Stimulated activated CD4-positive, alpha-beta T cell treated with anti-CD3 and anti-CD28 coated beads, Interleukin-15, amount 100 ng/mL, for 48 hours (primary cell): ENCODE measurements around the gene ALDH2.
"Not testable (repeated sequence)": the region's sequence is repeated elsewhere in the genome, so short reads cannot be mapped to it uniquely, and the experiment has no call there.

Source experiments
- DNase-seq, 2 donors: peaks; one replicate each; pipeline ENCODE4 v3.0.0-alpha.2; 2020; ENCODE audit warnings: low read depth in 2 of 2

Gene ALDH2

GRCh38 chr12:111759271-111759670 lies 7.5 kb upstream of the ALDH2 start:
- no peak for DNase-seq

DNA sequence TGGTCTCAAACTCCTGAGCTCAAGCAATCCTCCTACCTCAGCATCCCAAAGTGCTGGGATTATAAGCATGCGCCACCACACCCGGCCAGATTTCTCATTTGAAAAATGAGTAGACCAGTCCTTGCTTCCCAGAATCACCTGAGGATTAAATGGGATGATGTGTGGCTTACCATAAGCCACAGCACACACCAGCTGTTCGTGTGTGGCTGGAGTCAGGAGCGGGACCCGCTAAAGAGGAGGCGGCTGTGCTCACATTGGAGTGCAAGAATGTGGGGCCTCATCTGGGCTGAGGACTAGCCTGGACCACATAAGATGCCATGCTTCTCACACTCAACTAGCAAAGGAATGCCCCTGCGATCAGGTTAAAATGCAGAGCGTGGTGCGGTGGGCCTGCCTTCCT lies 6.7 kb upstream of the ALDH2 start:
- DNase-seq = no peak

DNA sequence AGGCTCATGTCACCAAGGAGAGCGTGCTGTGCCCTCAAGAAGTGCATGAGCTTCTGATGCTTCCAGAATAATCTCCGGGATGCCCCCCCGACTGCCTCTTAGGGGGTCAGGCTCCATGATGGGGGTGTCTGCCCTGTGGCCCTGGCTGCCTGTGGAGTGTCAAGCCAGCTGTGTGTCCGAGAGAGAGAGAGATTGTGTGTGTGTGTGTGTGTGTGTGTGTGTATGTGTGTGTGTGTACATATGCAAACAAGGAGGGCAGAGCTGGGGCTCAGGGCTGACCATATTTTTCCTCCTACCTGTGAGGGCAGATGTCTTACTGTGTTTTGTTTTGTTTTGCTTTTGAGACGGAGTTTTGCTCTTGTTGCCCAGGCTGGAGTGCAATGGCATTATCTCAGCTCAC lies 5.6 kb upstream of the ALDH2 start:
- no peak for DNase-seq

- DNase-seq = no peak
These were observed 5.0 kb upstream of the ALDH2 start for GRCh38 chr12:111761706-111762105.

DNA sequence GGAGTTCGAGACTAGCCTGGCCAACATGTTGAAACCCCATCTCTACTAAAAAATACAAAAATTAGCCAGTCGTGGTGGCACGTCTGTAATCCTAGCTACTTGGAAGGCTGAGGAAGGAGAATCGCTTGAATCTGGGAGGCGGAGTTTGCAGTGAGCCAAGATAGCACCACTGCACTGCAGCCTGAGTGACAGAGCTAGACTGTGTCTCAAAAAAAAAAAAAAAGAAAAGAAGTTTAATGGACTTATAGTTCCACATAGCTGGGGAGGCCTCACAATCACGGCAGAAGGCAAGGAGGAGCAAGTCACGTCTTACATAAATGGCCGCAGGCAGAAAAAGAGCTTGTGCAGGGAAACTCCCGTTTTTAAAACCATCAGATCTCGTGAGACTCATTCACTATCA lies 3.2 kb upstream of the ALDH2 start:
- DNase-seq = not testable (repeated sequence)

DNA sequence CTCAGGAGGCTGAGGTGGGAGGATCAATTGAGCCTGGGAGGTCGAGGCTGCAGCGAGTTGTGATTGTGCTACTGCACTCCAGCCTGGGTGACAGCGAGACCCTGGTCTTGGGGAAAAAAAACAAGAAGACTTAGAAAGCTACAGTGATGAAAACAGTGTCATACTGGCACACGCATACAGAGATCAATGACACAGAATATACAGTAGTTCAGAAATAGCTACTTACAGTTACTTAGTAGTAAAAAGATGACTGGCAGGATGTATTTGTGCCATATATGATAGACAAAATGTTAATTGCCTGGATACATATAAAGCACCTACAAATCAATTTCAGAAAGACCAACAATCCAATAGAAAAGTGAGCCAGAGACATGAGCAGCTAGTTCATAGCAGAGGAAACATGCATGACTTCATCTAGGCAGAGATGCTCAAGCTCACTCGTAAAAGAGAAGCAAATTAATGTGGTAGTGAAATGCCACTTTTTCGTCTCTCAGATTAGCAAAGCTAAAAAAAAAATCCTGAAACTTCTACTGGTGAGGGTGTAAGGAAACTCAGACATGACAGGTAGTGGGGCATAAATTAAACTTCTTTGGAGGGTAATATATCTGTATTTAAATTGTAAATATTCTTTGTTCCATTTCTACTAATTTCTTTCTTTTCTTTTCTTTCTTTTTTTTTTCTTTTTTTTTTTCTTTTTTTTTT lies 2.5 kb upstream of the ALDH2 start:
- DNase-seq = no peak

DNA sequence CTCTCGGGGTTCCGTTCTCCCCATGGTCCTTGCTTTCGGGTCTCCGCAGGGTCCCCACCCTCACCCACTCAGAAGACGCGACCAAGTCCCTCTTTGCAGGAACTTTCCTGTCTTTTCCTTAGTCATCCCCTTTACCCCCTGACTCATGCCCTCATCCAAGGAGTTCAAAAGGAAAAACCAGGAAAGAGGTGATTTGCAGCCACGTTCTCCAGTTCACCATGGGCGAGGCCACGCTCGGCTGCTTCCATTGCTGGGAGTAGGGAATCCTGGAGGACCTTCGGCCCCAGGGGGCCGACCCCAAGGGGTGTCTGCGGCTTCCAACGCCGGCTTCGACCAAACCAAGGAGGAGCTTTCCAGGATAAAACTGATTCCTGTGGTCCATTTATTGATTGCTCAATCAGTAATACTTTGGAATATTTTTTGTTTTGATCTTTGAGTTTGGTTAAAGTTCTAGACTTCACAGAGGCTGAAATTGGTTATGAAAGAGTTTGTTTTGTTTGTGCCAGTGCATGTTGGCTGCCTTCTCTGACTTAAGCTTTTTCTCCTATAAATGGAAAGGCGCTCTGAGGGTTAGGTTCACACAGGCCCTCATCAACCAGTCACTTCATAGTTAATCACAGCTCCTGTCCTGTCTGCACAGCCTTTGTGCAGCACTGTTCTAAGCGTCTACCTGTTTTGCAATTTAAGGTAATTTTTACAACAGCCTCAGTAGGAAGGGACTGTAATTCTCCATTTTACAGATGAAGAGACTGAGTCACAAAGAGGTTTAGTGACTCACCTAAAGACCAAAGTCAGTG lies 827 bp downstream of the ALDH2 start:
- DNase-seq = no peak

DNA sequence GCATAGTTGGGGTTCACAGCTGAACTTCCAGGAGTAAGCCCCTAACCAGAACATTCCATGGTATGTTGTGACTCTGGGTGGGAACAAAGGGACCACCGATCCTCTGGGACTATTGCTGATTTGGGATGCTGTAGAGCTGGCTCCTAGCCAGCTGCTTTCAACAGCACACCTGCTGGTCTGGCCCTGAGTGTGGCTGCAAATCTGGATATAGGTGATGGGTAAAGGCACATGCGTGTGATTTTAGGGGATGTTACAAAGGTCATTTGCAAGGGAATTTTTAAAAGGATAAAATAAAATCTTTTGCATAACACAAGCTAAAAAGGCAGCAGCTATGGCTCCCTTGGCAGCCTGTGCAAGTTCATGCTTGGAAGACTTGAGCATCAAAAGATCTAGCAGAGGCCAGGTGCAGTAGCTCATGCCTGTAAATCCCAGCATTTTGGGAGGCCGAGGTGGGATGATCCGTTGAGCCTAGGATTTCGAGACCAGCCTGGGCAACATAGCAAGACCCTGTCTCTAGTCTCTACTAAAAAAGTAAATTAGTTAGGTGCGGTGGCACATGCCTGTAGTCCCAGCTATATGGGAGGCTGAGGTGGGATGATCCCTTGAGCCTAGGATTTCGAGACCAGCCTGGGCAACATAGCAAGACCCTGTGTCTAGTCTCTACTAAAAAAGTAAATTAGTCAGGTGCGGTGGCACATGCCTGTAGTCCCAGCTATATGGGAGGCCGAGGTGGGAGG lies 1.6 kb downstream of the ALDH2 start:
- no peak for DNase-seq

- DNase-seq = no peak
These were observed 2.9 kb downstream of the ALDH2 start for GRCh38 chr12:111769599-111769998.

DNA sequence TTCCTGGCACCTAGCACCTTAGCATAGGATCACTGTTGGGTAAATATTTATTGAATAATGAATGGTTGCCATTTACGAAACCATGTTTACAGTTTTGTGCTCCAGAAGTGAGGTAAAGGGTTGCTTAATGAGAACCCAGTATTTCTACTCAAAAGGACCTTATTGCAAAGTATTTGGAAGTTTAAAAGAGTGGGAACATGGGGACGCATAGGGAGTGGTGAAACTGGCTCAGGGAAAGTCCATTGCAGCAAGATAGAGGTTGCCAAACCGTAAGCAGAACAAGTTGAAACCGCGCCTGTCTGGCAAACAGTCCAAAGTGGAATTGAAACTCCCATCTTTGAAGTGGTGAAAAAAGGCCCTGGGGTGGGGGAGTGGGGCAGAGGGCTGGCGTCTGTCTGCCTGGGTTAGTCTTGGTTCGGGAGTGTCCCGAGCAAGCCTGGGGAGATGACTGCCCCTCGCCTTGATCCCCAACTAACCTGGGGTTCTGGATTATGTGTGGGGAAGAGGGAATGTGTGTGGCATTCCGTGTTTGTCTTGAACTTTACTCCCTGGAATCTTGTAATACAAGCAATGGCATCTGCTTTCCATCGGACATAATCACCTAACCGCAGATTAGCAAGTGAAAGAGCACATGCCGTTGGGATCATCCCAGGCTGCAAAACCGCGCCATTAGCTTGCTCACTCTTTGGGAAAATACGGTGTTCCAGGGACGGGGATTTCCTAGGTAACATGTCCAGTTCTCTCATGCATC lies 7.2 kb downstream of the ALDH2 start:
- DNase-seq = no peak

DNA sequence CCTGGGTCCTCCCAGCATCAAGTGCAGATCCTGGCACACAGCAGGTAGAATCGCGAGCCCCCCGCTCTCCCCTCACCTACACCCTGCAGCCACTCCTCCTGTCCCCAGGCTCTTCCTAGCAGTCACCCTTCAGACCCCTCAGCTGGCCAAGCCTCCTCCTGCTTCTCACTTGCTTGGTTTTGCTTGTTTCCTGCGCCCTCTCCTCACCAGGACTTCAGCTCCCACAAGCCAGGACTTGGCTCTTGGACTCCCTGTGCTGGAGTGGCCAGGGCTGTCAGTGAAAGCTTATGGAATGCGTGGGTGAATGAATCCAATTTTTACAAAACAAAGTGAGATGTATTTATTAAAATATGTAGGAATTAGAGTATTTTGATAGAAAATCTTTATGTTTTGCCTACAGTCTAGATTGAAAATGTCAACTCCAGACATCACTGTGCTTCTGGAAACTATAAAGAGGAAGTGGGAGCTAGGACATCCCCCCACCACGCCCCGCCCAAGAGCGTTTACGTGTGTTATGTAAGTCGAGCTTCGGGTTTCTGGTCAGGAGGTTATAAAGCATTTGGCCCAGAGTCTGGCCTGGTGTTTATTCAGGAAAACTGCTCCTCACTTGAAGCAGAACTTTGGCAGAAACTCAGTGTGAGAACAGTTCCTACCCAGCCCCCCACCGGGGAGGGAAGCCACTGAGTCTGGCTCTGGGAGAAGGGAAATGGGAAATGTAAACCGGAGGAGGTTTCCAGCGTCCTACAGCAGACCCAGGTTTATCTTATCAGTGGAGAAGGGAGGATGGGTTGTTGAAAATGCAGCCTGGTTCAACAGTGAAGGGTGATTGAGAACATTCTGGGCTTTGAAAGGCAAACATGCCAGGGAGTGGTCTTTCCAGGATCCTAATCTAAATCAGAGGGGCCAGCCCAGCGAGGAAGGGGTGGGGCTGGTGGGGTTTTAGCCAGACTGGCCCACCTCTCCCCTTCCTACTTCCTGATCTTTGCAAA lies 8.8 kb downstream of the ALDH2 start:
- DNase-seq = no peak

DNA sequence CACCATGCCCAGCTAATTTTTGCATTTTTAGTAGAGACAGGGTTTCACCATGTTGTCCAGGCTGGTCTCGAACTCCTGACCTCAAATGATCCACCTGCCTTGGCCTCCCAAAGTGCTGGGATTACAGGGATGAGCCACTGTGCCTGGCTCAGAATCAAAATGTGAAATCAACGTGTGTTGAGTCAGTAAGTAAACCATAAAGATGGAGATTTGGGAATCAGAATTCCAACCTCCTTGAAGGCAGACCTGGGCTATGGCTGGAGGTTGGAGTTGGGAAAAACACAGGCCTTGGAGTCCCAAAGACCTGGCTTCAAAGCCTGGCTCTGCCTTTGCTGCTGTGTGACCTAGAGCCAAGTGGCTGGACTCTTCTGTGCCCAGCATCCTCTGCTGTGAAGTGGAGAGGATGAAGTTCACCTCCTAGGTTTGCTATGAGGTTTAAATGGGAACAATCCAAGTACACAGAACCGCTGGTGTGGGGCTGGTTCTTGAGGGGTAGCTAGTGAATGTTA lies 10.2 kb downstream of the ALDH2 start:
- DNase-seq = no peak

DNA sequence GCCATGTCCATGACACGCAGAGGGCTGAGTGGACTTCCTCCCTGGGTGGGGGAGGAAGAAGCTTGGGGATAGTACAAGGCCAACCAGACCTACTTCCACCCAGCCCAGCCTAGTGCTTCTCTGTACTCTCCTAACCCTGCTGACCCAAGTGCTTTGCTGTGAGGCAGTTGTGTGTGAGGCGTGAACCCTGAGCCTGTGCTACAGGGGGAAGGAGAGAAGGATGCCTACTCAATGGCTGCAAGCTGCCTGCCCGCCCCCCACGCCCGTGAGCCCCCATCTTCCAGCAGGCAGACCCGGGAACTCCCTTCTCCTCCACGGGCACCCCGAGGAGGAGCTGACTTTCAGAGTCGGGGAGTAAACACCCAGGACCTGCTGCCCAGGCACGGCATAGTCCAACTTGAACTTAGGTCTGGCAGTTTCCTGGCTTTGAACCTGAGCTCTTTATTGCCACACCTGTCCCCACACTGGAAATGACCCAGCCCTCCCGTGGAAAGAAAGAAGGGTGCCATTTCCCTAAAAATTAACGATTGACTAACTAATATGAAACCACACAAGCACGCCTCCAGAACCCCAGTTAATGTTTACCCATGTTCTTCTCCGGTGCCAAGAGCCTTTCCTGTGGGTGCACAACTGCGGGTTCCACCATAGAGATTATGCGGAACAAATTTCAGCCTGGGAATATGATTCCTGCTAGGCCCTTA lies 10.8 kb downstream of the ALDH2 start:
- DNase-seq = no peak

GRCh38 chr12:111780166-111780565 lies 13.4 kb downstream of the ALDH2 start:
- no peak for DNase-seq

GRCh38 chr12:111780615-111781014 lies 13.9 kb downstream of the ALDH2 start:
- no peak for DNase-seq

DNA sequence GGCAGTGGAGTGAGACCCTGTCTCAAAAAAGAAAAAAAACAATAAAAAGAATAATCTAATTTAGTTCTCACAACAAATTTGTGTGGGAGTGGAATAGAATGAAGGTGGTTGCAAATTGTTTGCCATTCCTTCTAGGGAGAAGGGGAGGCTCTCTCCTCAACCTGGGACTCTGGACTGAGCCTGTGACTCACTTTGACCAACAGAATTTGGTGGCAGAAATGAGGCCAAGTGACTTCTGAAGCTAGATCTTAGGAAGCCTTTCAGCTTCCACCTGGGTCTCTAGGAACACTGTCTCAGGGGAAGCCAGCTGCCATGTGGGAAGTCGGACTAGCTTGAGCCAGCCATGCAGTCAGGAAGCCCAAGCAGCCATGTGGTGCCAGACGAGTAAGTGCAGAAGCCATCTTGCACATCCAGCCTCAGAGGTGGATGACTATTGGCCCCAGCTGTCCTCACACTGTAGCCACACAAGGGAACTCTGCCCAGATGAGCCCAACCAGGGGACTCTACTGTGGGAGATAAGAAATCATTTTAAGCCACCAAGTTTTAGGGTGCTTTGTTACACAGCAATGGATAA lies 14.4 kb downstream of the ALDH2 start:
- DNase-seq = no peak

DNA sequence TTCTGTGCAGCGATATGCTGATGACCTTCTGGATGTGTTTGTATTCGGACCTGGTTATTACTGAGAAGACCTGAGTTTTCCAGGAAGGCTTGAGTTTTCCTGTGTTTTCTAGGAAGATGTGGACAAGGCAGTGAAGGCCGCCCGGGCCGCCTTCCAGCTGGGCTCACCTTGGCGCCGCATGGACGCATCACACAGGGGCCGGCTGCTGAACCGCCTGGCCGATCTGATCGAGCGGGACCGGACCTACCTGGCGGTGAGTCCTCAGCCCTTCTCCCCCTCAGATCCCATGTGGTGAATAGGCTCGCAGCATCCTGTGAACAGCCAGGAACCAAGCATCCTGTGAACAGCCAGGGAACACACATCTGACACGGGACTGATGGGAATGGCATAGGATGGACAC lies 16.3 kb downstream of the ALDH2 start:
- DNase-seq = no peak

DNA sequence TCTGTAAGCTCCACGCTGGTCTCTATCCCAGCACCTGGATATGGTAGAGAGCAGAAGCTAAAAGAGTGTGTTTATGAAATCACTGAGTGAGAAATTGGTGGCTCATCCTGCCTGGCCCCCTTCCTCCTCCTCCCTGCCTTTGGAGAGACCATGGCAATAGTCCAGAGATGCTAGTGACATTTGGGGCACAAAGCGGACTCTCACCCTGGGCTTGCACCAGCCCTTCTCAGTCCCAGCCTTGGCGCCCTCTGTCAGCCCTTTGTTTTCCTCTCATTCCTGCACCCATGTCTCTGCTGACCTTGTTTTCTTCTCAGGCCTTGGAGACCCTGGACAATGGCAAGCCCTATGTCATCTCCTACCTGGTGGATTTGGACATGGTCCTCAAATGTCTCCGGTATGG lies 18.2 kb downstream of the ALDH2 start:
- no peak for DNase-seq

DNA sequence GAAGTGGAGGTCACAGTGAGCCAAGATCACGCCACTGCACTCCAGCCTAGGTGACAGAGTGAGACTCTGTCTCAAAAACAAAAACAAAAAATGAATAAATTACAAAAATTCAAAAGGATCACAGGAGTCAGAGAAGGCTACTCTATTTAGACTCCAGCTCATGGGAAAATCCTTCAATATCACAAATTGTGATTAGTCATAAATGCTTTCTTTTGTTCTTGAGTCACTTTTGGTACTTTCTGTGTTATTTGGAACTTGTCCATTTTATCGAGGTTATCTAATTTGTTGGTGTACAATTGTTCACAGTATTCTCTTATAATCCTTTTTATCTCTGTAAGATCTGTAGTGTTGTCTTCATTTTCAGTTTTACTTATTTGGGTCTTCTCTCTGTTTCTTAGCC lies 18.9 kb downstream of the ALDH2 start:
- no peak for DNase-seq
